Retinal pigment epithelial cell (primary cell): ENCODE measurements around the gene ZNF618.

Source experiments
- DNase-seq: peaks from one replicate; pipeline ENCODE4 v3.0.0-alpha.2; 2010; ENCODE audit warnings: low read depth
- H3K4me3 ChIP-seq: 2 replicates; pipeline ENCODE4 v1.5.1; 2011; ENCODE audit warnings: mild to moderate bottlenecking, low read length, control low read depth, moderate library complexity
- TF ChIP-seq, protein P1 (sequence below): conservative IDR thresholded peaks from 2 replicates; pipeline ENCODE4 v1.5.1; 2011; ENCODE audit warnings: low read depth, low read length, control low read depth, inconsistent platforms

Gene ZNF618

DNA sequence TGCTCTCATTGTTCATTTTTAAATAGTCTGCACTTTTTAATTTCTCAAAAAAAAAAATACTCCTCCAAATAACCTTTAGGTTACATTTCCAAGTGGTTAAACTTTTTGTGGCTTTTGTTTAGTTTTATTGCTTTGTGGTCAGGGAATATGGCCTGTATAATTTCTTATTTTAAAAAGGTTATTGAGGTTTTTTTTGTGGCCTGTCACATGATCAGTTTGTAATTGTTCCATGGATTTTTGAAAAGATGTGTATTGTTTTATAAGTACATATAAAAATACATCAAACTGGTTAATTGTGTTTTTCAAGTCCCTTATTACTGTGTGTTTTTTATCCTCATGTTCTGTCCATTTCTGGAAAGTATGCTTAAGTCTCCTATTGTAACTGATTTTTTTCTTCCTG, 64.0 kb downstream of the ZNF618 start:
- H3K4me3 ChIP-seq = no peak overlapping the region
- TF ChIP-seq, protein P1, sequence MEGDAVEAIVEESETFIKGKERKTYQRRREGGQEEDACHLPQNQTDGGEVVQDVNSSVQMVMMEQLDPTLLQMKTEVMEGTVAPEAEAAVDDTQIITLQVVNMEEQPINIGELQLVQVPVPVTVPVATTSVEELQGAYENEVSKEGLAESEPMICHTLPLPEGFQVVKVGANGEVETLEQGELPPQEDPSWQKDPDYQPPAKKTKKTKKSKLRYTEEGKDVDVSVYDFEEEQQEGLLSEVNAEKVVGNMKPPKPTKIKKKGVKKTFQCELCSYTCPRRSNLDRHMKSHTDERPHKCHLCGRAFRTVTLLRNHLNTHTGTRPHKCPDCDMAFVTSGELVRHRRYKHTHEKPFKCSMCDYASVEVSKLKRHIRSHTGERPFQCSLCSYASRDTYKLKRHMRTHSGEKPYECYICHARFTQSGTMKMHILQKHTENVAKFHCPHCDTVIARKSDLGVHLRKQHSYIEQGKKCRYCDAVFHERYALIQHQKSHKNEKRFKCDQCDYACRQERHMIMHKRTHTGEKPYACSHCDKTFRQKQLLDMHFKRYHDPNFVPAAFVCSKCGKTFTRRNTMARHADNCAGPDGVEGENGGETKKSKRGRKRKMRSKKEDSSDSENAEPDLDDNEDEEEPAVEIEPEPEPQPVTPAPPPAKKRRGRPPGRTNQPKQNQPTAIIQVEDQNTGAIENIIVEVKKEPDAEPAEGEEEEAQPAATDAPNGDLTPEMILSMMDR = no peak
- no peak for DNase-seq

DNA sequence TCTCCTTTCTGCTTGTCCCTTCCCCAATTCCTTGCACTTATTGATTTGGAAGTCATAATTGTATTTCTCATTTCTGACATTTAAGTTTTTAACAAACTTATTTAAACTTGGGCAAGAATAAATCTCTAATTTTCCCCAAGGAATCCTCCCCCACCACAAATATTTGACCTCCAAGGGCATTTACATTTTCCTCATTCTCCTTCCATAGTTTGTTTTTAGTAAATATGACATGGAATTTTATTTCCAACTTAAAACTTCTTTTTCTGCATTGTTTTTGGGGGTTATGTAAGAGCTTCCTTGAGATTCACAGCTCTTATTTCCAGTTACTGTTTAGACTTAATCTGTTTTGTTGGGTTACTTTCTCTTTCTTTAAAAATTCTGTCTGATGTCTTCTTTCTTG, 64.9 kb downstream of the ZNF618 start:
- no peak overlapping the region for H3K4me3 ChIP-seq
- TF ChIP-seq, protein P1 = no peak
- no peak for DNase-seq

DNA sequence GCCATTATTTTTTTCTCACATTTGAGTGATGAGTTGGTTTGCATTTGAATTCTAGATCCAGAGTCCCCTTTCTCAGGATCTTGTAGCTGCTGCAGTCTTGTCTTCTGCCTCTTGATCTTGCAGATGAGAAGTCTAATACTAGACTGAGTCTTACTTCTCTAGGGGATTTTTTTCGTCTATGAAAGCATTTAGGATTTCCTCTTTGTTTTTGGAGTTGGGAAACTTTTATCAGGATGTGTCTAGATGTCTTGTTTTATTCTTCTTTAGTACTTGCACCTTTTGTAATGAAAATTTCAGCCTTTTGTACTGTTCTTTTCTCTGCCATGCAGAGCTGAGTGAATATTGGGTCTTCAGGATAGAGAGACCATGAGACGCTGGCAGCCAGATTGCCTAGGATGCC, 65.4 kb downstream of the ZNF618 start:
- no peak for DNase-seq
- TF ChIP-seq, protein P1 = no peak
- H3K4me3 ChIP-seq = no peak overlapping the region

DNA sequence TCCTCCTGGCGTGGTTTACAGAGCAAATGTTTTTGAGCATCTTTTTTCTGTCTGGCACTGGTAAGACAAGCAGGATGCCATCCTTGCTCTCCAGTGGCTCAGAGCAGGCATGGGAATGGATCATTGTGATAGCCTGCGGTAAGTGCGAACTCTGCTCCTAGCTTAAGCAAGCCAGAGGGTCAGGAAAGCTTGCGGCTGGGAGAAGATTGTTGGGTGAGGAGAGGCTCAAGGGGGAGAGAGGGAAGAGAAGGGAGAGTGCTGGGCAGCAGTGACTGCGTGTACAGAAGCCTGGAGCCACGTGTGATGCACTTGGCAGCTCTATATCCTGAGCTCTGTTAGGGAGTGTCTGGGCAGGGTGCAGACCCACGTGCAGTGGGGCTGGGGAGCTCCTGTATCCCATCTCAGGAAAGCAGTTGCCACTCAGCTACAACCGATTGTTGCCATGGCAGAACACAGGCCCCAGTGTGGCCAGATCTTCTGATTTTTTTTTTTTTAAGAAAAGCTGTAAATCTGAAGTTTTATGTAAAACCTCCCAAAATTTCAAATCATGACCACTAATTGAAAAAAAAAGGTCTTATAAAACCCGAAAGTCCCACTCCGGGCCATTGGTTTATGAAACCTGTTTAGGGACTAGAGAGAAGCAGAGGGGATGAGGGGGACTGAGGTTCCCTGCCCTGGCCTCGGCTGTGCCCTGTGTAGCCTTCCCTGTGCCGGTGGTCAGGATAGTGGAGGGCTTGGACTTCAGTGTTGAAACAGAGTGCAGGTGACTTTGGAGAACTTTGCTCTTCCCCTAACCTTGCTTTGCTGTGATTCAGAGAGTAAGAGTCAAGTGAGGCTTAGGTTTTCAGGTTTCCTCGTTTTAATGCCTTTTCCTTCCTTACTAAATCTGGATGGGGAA, 67.3 kb downstream of the ZNF618 start:
- TF ChIP-seq, protein P1 = no peak
- no peak overlapping the region for H3K4me3 ChIP-seq
- DNase-seq = no peak

DNA sequence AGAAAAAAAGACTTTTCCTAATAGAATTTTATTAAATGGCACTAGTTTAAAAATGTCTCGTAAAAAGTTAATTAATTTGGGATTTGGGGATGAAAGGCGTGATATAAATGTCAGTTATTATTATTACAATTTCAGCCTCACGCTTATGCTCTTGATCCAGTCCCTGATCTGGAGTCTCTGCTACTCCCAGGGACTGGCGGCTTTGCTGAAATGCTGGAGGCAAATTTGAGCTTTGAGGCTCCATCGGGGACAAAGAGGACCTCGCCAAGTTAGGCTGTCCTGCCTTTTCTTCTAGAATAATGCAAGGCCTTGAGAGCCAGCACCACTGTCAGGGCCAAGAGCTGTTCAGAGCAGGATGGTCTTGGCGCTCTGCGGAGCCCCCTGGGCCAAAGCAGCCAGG, 69.7 kb downstream of the ZNF618 start:
- H3K4me3 ChIP-seq = no peak overlapping the region
- TF ChIP-seq, protein P1 = no peak
- DNase-seq = no peak

DNA sequence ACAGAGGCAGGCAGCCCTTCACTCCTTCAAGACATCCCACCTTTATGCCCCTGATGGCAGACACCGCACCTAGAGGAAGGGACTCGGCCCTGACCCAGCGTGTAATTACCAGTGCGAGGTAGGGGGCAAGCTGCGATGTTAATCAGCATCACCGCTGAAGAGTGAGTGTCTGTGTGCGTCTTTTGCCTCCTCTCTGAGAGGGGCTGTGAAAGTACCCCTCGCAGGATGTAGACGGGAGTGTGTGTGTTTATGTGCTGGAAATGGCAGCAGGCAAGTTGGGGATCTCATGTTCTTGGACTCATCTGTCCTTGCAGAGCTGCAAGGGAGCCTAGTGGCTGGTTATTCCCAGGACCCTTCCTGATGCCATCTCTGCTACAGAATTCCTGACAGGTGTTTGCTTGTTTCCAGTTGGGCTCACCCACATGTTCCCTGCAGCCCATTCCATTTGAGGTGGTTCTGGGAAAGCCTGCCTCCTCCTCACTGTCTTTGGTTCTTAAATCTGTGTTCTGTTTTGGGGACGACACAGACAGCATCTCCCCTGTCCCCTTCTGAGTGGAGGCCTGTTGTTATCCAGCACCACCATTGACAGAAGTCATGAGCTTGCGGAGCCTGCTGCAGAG, 70.5 kb downstream of the ZNF618 start:
- no peak overlapping the region for H3K4me3 ChIP-seq
- TF ChIP-seq, protein P1 = no peak
- DNase-seq = no peak

DNA sequence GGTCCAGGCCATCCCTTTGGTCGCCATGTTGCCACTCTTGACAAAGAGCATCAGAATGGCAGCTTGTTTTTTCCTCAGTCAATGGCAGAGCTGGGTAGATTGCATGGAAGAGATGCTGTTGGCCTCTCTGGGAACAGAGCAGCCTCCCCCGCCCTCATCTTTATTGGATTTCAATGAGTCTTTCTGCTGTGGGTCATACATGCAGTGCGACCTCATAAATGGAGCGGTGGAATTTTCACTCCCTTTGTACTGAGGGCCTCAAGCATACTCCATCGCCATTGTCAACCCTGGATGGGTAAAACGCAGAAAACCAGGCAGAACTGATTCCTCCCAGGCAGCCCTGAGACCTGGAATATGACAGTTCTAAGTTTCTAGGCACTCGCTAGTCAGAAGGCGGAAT, 71.8 kb downstream of the ZNF618 start:
- no peak overlapping the region for H3K4me3 ChIP-seq
- TF ChIP-seq, protein P1 = no peak
- DNase-seq = no peak
